ENCODE measurements around the gene TBC1D10A.

GRCh38 chr22:30362651-30363281, 36.0 kb upstream of the TBC1D10A start:
- TF ChIP-seq POLR2A (IDR thresholded peaks at IDR 0.05; ENCODE audit: low read length) (peak; percentile 47), GATA1 (IDR thresholded peaks at IDR 0.05; ENCODE audit: low read depth, low read length) (no peak)
